HepG2 (cell line): Measurements from ENCODE around the gene CTCF. TPM values are rescaled to one million over a fixed set of nuclear protein-coding genes. Genes with fewer than 3 reads are reported as not detected.

Experiments
- EED ChIP-seq: sonication (generic); formaldehyde crosslinking; IDR thresholded peaks from 2 replicates; pipeline ENCODE4 v1.5.0; 2020; ENCODE audit warnings: mild to moderate bottlenecking, missing genetic modification reagents
- FOXC1 ChIP-seq: sonication (generic); formaldehyde crosslinking; IDR thresholded peaks from 2 replicates; pipeline ENCODE4 v1.8.0; 2022; ENCODE audit warnings: mild to moderate bottlenecking, missing genetic modification reagents, borderline replicate concordance
- HNRNPH1 ChIP-seq: fragments of 200-400 bp; formaldehyde crosslinking; optimal IDR thresholded peaks from 2 replicates; pipeline ENCODE3; 2017; ENCODE audit warnings: mild to moderate bottlenecking, low read depth, low read length
- IRX3 ChIP-seq: sonication (generic); formaldehyde crosslinking; IDR thresholded peaks from 2 replicates; pipeline ENCODE4 v1.8.1; 2023; ENCODE audit warnings: mild to moderate bottlenecking, low read depth, missing genetic modification reagents, borderline replicate concordance
- NRL ChIP-seq: sonication (generic); formaldehyde crosslinking; IDR thresholded peaks from 2 replicates; pipeline ENCODE4 v1.5.0; 2020; ENCODE audit warnings: missing genetic modification reagents, mild to moderate bottlenecking, moderate library complexity, borderline replicate concordance
- PATZ1 ChIP-seq: sonication (generic); formaldehyde crosslinking; IDR thresholded peaks from 2 replicates; pipeline ENCODE4 v1.4.0; 2020; ENCODE audit warnings: missing genetic modification reagents
- POLR2G ChIP-seq: fragments of 200-400 bp; formaldehyde crosslinking; IDR thresholded peaks from 2 replicates; pipeline ENCODE4 v1.6.1; 2018; ENCODE audit warnings: mild to moderate bottlenecking, low read depth, low read length, moderate library complexity
- SNAPC2 ChIP-seq: sonication (generic); formaldehyde crosslinking; IDR thresholded peaks from 2 replicates; pipeline ENCODE4 v1.8.1; 2022; ENCODE audit warnings: mild to moderate bottlenecking, missing genetic modification reagents
- THYN1 ChIP-seq: sonication (generic); formaldehyde crosslinking; IDR thresholded peaks from 2 replicates; pipeline ENCODE4 v1.8.1; 2023; ENCODE audit warnings: low read depth, mild to moderate bottlenecking, moderate library complexity, missing genetic modification reagents, borderline replicate concordance
- ZBTB3 ChIP-seq: sonication (generic); formaldehyde crosslinking; IDR thresholded peaks from 2 replicates; pipeline ENCODE4 v1.4.0; 2020; ENCODE audit warnings: low read depth, mild to moderate bottlenecking, moderate library complexity, missing genetic modification reagents, borderline replicate concordance
- ZNF562 ChIP-seq: sonication (generic); formaldehyde crosslinking; IDR thresholded peaks from 2 replicates; pipeline ENCODE4 v1.8.0; 2022; ENCODE audit warnings: missing genetic modification reagents, borderline replicate concordance
- ZNF576 ChIP-seq: sonication (generic); formaldehyde crosslinking; IDR thresholded peaks from 2 replicates; pipeline ENCODE4 v1.4.0; 2020; ENCODE audit warnings: mild to moderate bottlenecking, missing genetic modification reagents
- ZNF605 ChIP-seq: sonication (generic); formaldehyde crosslinking; IDR thresholded peaks from 2 replicates; pipeline ENCODE4 v1.8.0; 2022; ENCODE audit warnings: mild to moderate bottlenecking, missing genetic modification reagents
- ZNF775 ChIP-seq: sonication (generic); formaldehyde crosslinking; IDR thresholded peaks from 2 replicates; pipeline ENCODE4 v1.4.0; 2020; ENCODE audit warnings: missing genetic modification reagents, mild to moderate bottlenecking, moderate library complexity, borderline replicate concordance
- ZNF816 ChIP-seq: sonication (generic); formaldehyde crosslinking; IDR thresholded peaks from 2 replicates; pipeline ENCODE4 v1.8.0; 2022; ENCODE audit warnings: missing genetic modification reagents, mild to moderate bottlenecking, borderline replicate concordance
- polyA plus RNA-seq, 8 experiments: library from polyadenylated mRNA; depleted of rRNA in 3 of 8; stranded (reverse) in 7 of 8; unstranded in 1 of 8; fragments of >200 nt; fragmentation: Illumina TruSeq in 4 of 8; extraction: Trizol in 4 of 8; gene quantifications; 2 replicates each; pipeline versions ENCODE4 v1.2.1 to v1.2.3, GENCODE V29; 2011 to 2016; ENCODE audit warnings: low read depth in 4 of 8, missing spikeins in 1 of 8, mixed read lengths in 1 of 8; ENCODE audit not compliant: insufficient read depth in 1 of 8
- total RNA-seq, 5 experiments: library from RNA; depleted of rRNA; stranded (reverse); fragments of >200 nt; fragmentation: Illumina TruSeq; extraction: Trizol; gene quantifications; 2 replicates each; pipeline ENCODE4 v1.2.3, GENCODE V29; 2016; ENCODE audit warnings: low read depth in 1 of 5
- TF ChIP-seq, protein P1 (sequence below): sonication (generic); formaldehyde crosslinking; IDR thresholded peaks from 2 replicates; pipeline ENCODE4 v1.4.0; 2020; ENCODE audit warnings: missing genetic modification reagents, mild to moderate bottlenecking, borderline replicate concordance

The CTCF gene
- total and polyA plus RNA-seq, 2 of the 13 experiments (the other 11 are each of a cell fraction or from before 2014, with no cell fraction given): 19.5 to 37.5 TPM

DNA sequence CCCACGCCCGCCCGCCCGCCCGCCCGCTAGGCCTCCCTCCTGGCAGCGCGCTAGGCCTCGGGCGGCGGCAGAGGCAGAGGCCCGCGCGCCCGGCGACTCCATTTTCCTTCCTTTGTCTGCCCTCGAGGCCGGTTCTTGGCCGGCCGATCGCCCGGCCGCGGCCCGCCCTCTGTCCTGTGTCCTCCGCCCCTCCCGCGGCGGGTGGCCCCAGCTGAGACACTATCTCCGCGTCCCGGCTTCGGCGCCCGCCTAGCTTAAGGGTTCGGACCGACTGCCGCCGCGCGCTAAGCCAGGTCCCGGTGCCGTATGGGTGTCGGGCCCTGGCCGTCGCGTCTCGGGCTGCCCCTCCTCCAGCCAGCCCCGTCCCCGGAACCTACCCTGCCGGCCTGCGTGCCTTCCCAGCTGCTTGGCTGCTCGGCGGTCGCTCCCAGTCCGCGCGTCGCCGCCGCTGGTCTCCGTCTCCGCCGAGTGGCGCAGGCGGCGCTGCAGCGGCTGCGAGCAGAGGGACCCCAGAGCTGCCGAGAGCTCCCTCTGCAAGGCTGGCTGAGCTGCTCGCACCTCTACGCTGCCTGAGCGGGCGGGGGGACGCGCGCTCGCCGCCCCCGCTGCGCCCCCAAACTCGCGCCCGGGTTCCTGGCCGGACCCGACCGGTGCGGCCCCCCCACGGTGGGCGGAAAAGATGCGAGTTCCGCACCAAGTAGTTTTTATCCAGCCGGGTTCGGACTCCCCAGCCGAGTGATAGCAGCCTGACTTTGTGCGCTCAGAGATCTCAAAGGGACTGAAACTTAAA lies 787 bp downstream of the CTCF start (continued):
- TF ChIP-seq ZNF576 (CRISPR knock-in tag): no peak
- peak; percentile 96 for TF ChIP-seq EED
- TF ChIP-seq, protein P1, sequence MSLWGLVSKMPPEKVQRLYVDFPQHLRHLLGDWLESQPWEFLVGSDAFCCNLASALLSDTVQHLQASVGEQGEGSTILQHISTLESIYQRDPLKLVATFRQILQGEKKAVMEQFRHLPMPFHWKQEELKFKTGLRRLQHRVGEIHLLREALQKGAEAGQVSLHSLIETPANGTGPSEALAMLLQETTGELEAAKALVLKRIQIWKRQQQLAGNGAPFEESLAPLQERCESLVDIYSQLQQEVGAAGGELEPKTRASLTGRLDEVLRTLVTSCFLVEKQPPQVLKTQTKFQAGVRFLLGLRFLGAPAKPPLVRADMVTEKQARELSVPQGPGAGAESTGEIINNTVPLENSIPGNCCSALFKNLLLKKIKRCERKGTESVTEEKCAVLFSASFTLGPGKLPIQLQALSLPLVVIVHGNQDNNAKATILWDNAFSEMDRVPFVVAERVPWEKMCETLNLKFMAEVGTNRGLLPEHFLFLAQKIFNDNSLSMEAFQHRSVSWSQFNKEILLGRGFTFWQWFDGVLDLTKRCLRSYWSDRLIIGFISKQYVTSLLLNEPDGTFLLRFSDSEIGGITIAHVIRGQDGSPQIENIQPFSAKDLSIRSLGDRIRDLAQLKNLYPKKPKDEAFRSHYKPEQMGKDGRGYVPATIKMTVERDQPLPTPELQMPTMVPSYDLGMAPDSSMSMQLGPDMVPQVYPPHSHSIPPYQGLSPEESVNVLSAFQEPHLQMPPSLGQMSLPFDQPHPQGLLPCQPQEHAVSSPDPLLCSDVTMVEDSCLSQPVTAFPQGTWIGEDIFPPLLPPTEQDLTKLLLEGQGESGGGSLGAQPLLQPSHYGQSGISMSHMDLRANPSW (CRISPR knock-in tag): no peak
- peak; percentile 62; the same call in 1 of the 2 replicates for TF ChIP-seq POLR2G
- no peak; the same call in 1 of the 2 replicates for TF ChIP-seq IRX3 (CRISPR knock-in tag)
- TF ChIP-seq SNAPC2 (CRISPR knock-in tag): no peak
- no peak for TF ChIP-seq ZNF775 (CRISPR knock-in tag)
- no peak for TF ChIP-seq ZNF605 (CRISPR knock-in tag)
- TF ChIP-seq ZBTB3 (CRISPR knock-in tag): no peak
- TF ChIP-seq NRL (CRISPR knock-in tag): peak; percentile 93
- TF ChIP-seq ZNF816: no peak; the same call in 1 of the 2 replicates
- TF ChIP-seq FOXC1: peak; percentile 39; the same call in 1 of the 2 replicates
- no peak for TF ChIP-seq HNRNPH1
- TF ChIP-seq PATZ1 (CRISPR knock-in tag): peak; percentile 76
- TF ChIP-seq ZNF562 (CRISPR knock-in tag): no peak
- no peak for TF ChIP-seq THYN1 (CRISPR knock-in tag)
